GM19193 (cell line): Measurements from ENCODE around the gene DCAF7.

Experiments
- POLR2A ChIP-seq: IDR thresholded peaks from 4 replicates; pipeline ENCODE4 v1.6.1; 2011; ENCODE audit not compliant: insufficient read depth, insufficient read length; ENCODE audit errors: extremely low read depth

Gene DCAF7

GRCh38 chr17:63546308-63547082, 3.8 kb upstream of the DCAF7 start:
- TF ChIP-seq POLR2A: no peak

DNA sequence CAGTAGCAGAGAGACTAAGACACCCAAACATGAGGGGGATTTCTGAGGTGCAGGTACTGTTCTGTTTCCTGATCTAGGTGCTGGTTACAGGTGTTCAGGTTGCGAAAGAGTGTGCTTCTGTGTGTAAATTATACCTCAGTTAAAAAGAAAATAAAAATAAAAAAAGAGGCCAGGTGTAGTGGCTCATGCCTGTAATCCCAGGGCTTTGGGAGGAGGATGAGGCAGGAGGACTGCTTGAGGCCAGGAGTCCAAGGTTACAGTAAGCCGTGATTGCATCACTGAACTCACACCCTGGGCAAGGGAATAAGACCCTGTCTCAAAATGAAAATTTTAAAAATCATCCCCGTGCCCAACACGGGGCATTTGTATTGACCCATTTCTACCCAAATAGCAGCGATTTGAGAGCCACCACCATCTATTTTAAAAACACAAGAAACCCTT, 3.2 kb upstream of the DCAF7 start:
- TF ChIP-seq POLR2A: no peak

GRCh38 chr17:63549289-63549945, 860 bp upstream of the DCAF7 start:
- no peak for TF ChIP-seq POLR2A

GRCh38 chr17:63550817-63551639, 751 bp downstream of the DCAF7 start:
- no peak for TF ChIP-seq POLR2A

- TF ChIP-seq POLR2A: no peak
These were observed 1.9 kb downstream of the DCAF7 start for GRCh38 chr17:63552211-63552610.

DNA sequence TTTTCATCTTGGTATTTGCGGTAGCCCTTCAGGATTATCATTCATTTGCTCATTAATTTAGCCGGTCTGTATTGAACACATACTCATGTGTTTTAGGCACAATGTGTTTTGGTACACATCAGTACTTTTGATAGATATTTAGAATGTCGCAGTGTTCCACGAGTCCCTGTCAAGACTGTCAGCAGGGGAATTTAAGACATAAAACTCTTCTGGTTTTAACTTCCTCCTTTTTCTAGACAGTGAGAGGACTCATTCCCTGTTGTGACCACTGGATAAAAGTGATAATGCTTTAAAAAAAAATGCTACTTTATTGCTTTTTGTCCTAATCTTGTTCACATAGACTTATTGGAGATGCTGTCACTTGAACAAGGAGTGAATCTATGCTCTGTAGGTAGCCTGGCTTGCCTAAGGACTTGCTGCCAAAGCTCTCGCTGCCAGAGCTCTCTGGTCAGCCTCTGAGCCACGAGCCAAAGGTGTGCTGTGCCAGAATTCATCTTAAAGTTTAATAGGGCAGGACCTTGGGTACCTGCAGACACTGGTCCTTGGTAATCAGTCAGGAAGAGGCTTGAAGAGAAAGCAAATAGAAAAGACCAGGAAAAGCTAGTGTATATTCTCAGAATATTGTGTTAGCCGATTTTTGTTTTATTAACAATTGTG, 5.4 kb downstream of the DCAF7 start:
- TF ChIP-seq POLR2A: no peak

- TF ChIP-seq POLR2A: no peak
These were observed 7.1 kb downstream of the DCAF7 start for GRCh38 chr17:63557416-63557815.

DNA sequence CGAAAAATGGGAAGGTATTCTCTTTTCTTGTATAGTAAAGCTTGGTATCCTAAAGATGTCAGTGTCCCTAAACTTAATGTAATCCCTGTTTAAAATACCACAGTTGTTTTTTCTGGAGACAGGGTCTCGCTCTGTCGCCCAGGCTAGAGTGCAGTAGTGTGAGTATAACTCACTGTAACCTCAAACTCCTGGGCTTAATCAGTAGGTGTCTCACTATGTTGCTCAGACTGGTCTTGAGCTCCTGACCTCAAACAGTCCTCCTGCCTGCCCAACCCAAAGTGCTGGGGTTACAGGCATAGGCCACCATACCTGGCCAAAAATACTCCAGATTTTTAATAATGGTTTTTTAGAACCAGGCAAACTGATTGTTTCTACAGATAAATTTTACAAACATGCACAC, 8.2 kb downstream of the DCAF7 start:
- no peak for TF ChIP-seq POLR2A

DNA sequence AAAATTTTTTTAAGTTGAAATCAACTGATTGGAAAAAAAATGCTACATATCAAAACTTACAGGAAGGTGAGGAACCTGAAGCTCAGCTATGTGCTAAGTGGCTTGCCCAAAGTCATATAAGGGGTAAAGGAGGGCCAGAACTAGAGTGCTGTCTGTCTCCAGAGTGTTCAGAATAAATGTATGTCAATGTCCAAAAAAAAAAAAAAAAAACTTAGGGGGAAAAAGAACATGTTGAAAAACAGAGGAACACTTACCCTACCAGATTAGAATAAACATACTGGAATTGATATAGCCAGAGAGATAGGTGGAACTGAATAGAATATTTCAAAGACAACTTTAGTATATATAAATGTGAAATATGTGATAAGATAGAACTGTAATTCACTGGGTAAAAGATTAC, 11.5 kb downstream of the DCAF7 start:
- TF ChIP-seq POLR2A: no peak

DNA sequence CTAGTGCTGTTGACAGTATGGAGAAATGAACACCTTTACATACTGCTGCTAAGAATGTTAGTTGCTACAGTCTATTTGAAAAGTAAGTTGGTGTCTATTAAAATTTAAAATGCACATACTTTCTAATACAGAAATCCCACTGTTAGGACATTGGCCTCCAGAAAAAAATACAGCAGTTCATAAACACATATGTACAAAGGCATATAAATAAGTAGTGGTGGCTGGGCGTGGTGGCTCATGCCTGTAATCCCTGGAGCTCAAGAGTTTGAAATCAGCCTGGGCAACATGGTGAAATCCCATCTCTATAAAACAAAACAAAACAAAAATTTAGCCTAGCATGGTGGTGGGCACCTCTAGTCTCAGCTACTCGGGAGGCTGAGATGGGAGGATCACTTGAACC, 13.1 kb downstream of the DCAF7 start:
- no peak for TF ChIP-seq POLR2A

DNA sequence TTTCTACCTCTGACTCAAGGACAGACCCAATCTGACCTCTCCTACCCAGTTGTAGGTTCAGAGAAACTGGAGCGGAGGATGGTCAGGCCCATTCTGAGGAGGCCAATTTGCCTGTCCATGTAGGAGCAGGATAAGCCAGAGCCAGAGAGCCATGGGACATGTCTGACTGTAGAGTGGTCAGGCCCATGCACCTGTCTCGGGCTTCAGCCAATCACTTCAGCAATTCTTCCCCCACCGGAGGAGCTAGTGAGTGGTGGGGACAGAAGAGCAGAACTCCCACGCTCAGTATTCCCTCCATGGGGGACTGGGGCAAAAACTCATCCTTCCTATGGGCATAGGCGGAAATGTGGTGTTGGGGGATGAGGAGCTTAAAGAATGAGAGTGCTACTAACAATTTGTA, 14.3 kb downstream of the DCAF7 start:
- TF ChIP-seq POLR2A: no peak

GRCh38 chr17:63567229-63567628, 17.0 kb downstream of the DCAF7 start:
- TF ChIP-seq POLR2A: no peak

- TF ChIP-seq POLR2A: no peak
These were observed 18.3 kb downstream of the DCAF7 start for GRCh38 chr17:63568563-63568962.

DNA sequence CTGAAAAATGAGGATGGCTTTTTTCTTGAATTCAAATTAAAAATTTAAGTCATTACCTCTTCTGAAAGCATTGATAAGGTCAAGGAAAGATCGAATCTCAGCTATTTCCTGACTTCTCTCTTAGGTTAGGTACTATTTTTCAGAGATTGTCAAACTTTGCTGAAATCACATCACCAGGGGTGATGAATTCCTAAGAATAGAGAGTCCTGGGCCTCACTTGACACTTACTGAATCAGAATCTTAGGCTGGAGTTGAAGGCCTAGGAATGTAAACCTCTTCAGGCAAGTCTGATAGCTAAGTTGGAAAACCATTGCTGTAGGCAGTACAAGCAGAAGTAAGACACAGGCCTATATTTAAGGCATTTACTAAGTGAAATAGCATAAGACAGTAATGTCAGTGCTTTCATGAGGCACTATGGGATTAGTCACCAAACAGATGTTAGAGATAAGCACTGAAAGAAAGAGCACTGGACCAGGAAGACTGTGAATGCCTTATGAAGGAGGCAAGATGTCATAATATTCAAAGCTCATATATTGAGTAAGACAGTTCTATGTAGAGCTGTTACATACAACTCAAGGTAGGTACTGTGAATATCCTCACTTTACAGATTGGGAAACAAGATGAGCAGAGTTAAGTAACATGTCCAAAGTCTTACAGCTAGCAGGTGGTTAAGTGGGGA, 21.5 kb downstream of the DCAF7 start:
- TF ChIP-seq POLR2A: no peak
